ENCODE data around the gene OR51B5. TPM values are rescaled to one million over a fixed set of nuclear protein-coding genes. Genes with fewer than 3 reads are reported as not detected.
"Not testable (repeated sequence)": the region's sequence is repeated elsewhere in the genome, so short reads cannot be mapped to it uniquely, and the experiment has no call there.

Gene OR51B5
- total RNA-seq, 1 experiment from 2014 or later, result not detected

DNA sequence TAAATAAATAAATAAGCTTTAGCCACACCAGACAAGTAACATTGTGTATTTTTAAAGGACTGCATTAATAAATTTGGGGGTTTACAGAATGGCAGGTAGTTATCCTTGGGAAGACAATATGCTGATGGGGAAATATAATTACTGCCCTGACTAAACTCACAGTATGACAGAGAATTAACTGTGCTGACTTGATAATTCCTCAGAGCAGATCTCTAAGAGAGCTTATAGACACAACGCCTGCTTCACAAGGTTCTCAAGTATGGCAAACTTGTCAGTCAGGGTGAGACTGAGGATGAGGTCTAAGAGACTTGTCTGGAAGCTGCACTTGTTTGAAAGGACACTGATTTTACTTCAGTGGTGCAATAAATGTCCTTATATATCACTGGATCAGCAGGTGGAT lies 44.9 kb downstream of the OR51B5 start:
- no peak overlapping the region for H3K4me3 ChIP-seq (ENCODE audit: low read depth, low read length)
- no peak overlapping the region for H3K27ac Mint-ChIP-seq (ENCODE audit: unreplicated experiment)
- POLR2A ChIA-PET, result no interaction called here
- CTCF ChIA-PET, result no interaction called here
- intact Hi-C loops (cut with micrococcal nuclease; ENCODE audit: unreplicated experiment), result no loop called here
- no TSS peak for BruUV-seq (replicated peaks)
- H3K36me3 ChIP-seq (ENCODE audit: control insufficient read depth, insufficient read depth, low read length), result no peaks in the 10 kb centered on the region
- H3K4me3 Mint-ChIP-seq (ENCODE audit: unreplicated experiment), result no peak overlapping the region
- H3K27me3 ChIP-seq (replicated peaks; ENCODE audit: control insufficient read depth, insufficient read depth, low read length), result no peaks in the 10 kb centered on the region
- no peaks in the 10 kb centered on the region for H3K9me3 ChIP-seq
- no peaks in the 10 kb centered on the region for H3K36me3 Mint-ChIP-seq (ENCODE audit: insufficient read depth, unreplicated experiment)
- H3K9me3 Mint-ChIP-seq (ENCODE audit: unreplicated experiment), result no peaks in the 10 kb centered on the region
- H3K4me1 Mint-ChIP-seq (ENCODE audit: low read depth, unreplicated experiment), result no peaks in the 10 kb centered on the region
- peaks cover 23% of the 10 kb centered on the region for H3K27me3 Mint-ChIP-seq (ENCODE audit: insufficient read depth, unreplicated experiment)
- DNase-seq, result no peak
- TF ChIP-seq, protein P1, sequence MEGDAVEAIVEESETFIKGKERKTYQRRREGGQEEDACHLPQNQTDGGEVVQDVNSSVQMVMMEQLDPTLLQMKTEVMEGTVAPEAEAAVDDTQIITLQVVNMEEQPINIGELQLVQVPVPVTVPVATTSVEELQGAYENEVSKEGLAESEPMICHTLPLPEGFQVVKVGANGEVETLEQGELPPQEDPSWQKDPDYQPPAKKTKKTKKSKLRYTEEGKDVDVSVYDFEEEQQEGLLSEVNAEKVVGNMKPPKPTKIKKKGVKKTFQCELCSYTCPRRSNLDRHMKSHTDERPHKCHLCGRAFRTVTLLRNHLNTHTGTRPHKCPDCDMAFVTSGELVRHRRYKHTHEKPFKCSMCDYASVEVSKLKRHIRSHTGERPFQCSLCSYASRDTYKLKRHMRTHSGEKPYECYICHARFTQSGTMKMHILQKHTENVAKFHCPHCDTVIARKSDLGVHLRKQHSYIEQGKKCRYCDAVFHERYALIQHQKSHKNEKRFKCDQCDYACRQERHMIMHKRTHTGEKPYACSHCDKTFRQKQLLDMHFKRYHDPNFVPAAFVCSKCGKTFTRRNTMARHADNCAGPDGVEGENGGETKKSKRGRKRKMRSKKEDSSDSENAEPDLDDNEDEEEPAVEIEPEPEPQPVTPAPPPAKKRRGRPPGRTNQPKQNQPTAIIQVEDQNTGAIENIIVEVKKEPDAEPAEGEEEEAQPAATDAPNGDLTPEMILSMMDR (IDR thresholded peaks at IDR 0.05; ENCODE audit: insufficient read depth in 1 of 2, low read depth in 1 of 2, low read length in 1 of 2, severe bottlenecking in 1 of 2, unreplicated experiment in 1 of 2), result no peak
- no peaks in the 10 kb centered on the region for H3K4me1 ChIP-seq

DNA sequence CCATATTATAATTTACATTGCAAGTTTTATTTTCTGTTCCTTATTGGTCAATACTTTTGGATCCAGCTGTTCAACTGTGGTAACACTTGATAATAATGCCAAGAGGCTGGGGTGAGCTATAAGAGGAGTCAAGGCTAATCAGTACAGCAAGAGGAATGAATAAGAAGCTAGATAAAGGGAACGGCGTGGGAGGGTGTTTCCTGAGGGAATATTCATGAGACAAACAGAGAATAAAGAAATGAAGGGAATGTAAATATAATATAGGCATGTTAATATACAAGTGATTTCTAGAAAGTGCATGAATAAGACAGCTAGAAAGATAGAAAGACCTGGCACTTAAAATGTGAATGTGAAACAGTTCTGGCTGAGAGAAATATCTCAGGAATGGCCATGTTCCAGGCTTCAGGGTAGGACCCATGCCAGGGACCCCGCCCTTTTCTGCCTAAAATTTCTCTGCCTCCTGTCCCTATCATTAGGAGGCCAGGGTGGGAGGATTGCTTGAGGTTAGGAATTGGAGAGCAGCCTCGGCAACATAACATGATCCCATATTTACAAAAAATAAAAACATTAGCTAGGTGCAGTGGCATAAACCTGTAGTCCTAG lies 45.5 kb downstream of the OR51B5 start:
- no peak overlapping the region for H3K4me3 ChIP-seq (ENCODE audit: low read depth, low read length)
- Mint-ChIP-seq H3K27ac (ENCODE audit: unreplicated experiment) (no peak overlapping the region), H3K4me1 (ENCODE audit: low read depth, unreplicated experiment) (no peaks in the 10 kb centered on the region), H3K27me3 (ENCODE audit: insufficient read depth, unreplicated experiment) (peaks cover 23% of the 10 kb centered on the region), H3K9me3 (ENCODE audit: unreplicated experiment) (no peaks in the 10 kb centered on the region), H3K4me3 (ENCODE audit: unreplicated experiment) (no peak overlapping the region), H3K36me3 (ENCODE audit: insufficient read depth, unreplicated experiment) (no peaks in the 10 kb centered on the region)
- TF ChIP-seq, protein P1 (IDR thresholded peaks at IDR 0.05; ENCODE audit: insufficient read depth in 1 of 2, low read depth in 1 of 2, low read length in 1 of 2, severe bottlenecking in 1 of 2, unreplicated experiment in 1 of 2), result no peak
- ChIA-PET POLR2A (no interaction called here), CTCF (no interaction called here)
- H3K9me3 ChIP-seq, result no peaks in the 10 kb centered on the region
- intact Hi-C loops (cut with micrococcal nuclease; ENCODE audit: unreplicated experiment), result no loop called here
- H3K36me3 ChIP-seq (ENCODE audit: control insufficient read depth, insufficient read depth, low read length), result no peaks in the 10 kb centered on the region
- BruUV-seq (replicated peaks), result no TSS peak
- DNase-seq, result no peak
- H3K27me3 ChIP-seq (replicated peaks; ENCODE audit: control insufficient read depth, insufficient read depth, low read length), result no peaks in the 10 kb centered on the region
- no peaks in the 10 kb centered on the region for H3K4me1 ChIP-seq

DNA sequence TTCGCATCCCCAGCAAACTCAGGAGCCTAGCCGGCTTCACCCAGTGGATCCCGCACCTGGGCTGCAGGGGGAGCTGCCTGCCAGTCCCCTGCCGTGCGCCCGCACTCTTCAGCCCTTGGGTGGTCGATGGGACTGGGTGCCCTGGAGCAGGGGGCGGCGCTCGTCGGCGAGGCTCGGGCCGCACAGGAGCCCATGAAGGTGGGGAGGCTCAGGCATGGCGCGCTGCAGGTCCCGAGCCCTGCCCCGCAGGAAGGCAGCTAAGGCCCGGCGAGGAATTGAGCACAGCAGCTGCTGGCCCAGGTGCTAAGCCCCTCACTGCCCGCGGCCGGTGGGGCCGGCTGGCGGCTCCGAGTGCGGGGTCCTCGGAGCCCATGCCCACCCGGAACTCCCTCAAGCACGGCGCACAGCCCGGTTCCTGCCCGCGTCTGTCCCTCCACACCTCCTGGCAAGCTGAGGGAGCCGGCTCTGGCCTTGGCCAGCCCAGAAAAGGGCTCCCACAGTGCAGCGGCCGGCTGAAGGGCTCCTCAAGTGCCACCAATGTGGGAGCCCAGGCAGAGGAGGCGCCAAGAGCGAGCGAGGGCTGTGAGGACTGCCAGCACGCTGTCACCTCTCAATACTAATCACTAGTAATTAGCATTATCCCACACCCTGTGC lies 48.9 kb downstream of the OR51B5 start:
- H3K36me3 ChIP-seq (ENCODE audit: control insufficient read depth, insufficient read depth, low read length); intact Hi-C loops (cut with micrococcal nuclease; ENCODE audit: unreplicated experiment); POLR2A ChIA-PET; CTCF ChIA-PET; DNase-seq; H3K4me1 Mint-ChIP-seq (ENCODE audit: low read depth, unreplicated experiment); H3K27me3 ChIP-seq (replicated peaks; ENCODE audit: control insufficient read depth, insufficient read depth, low read length); BruUV-seq (replicated peaks); H3K4me3 Mint-ChIP-seq (ENCODE audit: unreplicated experiment); H3K4me1 ChIP-seq; H3K9me3 ChIP-seq; H3K9me3 Mint-ChIP-seq (ENCODE audit: unreplicated experiment); H3K36me3 Mint-ChIP-seq (ENCODE audit: insufficient read depth, unreplicated experiment); H3K27ac Mint-ChIP-seq (ENCODE audit: unreplicated experiment); H3K27me3 Mint-ChIP-seq (ENCODE audit: insufficient read depth, unreplicated experiment); H3K4me3 ChIP-seq (ENCODE audit: low read depth, low read length): not testable (repeated sequence)

Measured in Caco-2 (cell line).